Activated CD4-positive, alpha-beta T cell treated with anti-CD3 and anti-CD28 coated beads, Interleukin-2, Interleukin-4, amounts not matched to agents 100 ng/mL and 50 ng/mL, durations not matched to agents 16 hours and 8 hours (primary cell): Measurements from ENCODE around the gene GLP1R.

Experiments used
- DNase-seq: peaks from one replicate; pipeline ENCODE4 v3.0.0-alpha.2; 2020; ENCODE audit warnings: low spot score

Gene GLP1R

GRCh38 chr6:39044181-39044580 lies 4.4 kb upstream of the GLP1R start:
- DNase-seq, result no peak

- DNase-seq, result no peak
Measured at GRCh38 chr6:39047434-39048327, 900 bp upstream of the GLP1R start.

DNA sequence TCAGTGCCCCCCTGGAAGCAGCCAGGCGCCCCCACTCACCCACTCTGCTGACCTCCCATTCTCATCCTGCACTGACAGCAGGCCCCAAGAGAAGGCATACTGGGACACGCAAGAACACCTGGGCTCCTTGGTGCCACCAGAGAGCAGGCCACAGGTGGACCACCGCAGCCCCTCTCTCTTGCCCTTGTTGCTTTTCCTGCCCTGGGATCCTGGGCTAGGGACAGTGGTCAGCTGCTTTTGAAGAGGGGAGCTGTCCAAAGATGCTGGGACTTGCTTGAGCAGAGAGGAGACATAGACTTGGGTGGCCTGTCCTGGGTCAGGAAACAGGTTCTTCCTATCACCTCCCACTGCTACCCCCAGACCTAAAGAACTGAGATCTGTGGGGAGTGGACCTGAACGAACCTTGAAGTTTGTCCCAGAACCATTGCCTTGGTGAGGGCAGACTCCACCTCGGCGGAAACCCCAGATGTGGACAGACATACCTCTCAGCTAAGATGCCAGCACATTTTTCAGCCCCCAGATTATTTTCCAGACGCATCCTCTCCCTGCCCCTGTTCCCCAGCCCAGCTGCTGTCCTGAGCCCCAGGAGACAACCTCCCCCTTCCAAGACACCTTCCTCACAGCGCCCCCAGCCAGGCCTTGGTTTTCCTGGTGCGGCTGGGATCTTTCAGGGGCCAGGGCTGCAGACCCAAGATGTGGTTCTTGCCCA lies 1.1 kb downstream of the GLP1R start:
- no peak for DNase-seq

- DNase-seq, result no peak
Measured at GRCh38 chr6:39050453-39051112, 2.0 kb downstream of the GLP1R start.

- no peak for DNase-seq
Measured at GRCh38 chr6:39051399-39052122, 3.0 kb downstream of the GLP1R start.

- no peak for DNase-seq
Measured at GRCh38 chr6:39053016-39053624, 4.5 kb downstream of the GLP1R start.

- no peak for DNase-seq
Measured at GRCh38 chr6:39053854-39054576, 5.4 kb downstream of the GLP1R start.

- DNase-seq, result no peak
Measured at GRCh38 chr6:39054577-39055142, 6.1 kb downstream of the GLP1R start.

DNA sequence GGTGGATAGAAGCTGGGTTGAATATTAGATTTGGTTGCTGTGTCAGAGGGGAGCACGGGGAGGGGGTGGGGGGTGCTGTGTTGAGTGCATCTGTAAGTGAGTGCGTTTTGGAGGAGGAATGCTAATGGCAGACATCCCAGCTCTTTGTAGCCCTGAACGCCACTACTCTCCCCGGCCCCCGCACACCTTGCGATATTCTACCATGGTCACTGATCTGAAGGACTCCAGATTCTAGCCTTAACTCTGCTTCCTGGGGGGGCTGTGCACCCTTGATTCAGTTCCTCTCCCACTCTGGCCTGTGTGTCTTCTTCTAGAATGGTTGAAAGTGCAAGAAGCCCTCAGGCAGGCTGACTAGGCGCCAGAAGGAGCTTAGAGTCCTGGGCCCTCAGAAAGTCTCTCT lies 7.1 kb downstream of the GLP1R start:
- no peak for DNase-seq

GRCh38 chr6:39056191-39056590 lies 7.6 kb downstream of the GLP1R start:
- no peak for DNase-seq

- no peak for DNase-seq
Measured at GRCh38 chr6:39056681-39057080, 8.1 kb downstream of the GLP1R start.

- no peak for DNase-seq
Measured at GRCh38 chr6:39057251-39058155, 8.9 kb downstream of the GLP1R start.

- no peak for DNase-seq
Measured at GRCh38 chr6:39058471-39059147, 10.0 kb downstream of the GLP1R start.

GRCh38 chr6:39059496-39060310 lies 11.1 kb downstream of the GLP1R start:
- no peak for DNase-seq

DNA sequence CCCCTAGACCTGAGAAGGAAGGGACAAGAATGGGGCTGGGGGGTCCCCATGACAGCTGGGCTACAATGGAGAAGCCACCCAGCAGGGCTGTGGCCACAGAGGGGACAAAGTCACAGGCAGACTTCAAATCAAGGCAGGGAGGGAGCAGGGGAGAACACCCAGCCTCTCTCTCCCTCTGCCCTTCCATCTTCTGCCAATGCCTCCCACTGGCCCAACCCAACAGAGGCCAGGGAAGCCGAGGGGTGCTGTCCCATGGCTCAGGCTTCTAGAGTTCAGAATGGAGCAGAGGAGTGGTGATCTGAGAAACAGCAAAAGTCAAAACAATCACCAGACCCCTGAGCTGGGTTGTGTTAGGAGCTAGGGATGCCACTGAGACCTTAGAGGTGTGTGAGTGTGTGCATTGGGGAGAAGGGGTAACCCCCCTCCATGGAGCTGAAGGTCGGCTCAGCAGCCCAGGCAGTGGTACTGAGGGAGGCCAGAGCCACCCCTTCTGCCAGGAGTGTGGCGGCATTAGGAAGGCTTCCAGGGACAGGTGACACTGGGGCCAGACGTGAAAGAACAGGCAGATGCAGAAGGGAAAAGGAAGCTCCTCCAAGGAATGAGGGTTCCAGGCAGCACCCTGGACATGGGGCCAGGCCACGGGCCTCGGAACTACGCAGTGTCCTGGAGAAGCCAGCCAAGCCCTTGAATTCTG lies 12.0 kb downstream of the GLP1R start:
- no peak for DNase-seq

DNA sequence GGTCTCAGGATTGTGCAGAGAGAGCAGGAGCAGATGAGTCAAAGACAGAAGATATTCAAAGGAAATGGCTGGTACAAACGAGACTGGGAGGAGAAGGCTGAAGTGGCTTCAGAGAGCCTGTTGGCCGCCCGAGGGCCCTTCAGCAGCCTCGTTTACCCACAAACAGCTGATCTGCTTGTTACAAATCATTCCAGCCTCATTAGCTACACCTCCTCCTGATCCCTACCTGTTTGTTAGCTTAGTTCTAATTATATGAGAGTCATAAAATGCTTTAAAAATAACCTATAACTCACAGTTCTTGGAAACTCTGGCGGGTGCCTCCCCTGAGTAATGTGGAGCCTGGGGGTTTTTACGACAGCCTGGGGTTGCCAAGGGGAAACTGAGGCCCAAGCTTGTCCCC lies 12.6 kb downstream of the GLP1R start:
- no peak for DNase-seq

- no peak for DNase-seq
Measured at GRCh38 chr6:39061588-39061987, 13.0 kb downstream of the GLP1R start.
